Measurements from ENCODE around the gene IFT43. TPM values are rescaled to one million over a fixed set of nuclear protein-coding genes. Genes with fewer than 3 reads are reported as not detected.

The IFT43 gene
- total RNA-seq, 1 experiment from 2014 or later, result 31.6 TPM

DNA sequence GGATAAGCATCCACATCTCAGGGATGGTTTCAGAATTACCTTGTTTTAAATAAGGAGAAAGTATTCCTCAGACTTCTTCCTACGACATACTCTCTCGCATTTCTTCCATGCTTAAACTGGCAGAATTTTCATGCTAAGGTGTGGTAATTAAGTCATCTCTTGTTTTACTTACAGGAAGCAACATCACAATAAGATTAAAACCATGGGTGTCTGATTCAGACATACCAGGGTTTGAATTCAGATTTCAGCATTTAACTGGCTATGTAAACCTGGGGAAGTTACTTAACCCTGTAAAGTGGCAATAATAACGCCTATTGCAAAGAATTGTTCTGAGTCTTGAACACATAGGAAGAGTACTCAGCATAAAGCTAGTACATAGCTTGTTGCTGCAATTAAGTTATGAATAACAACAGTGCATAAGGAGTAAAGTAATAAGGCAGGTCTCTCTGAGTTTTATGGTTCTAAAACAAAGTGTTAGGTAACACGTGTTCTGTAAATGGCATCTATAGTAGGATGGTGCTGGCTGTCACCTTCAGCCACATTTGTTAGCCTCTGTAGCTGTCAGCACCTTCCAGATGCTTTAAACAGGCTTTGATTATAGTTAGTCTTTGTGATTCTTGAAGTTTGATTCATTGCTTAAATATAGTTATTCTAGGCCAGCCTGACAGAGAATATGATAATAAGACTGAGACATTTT is 38.8 kb downstream of the IFT43 start:
- Histone ChIP-seq H3K36me3 (ENCODE audit: insufficient read depth, low read length) (peaks cover 25% of the 10 kb centered on the region), H3K4me3 (ENCODE audit: low read length) (no peak overlapping the region), H3K9me2 (replicated peaks; ENCODE audit: insufficient read depth, low read length) (no peaks in the 10 kb centered on the region), H3K4me1 (ENCODE audit: low read length) (no peaks in the 10 kb centered on the region), H3K9me3 (ENCODE audit: low read length) (peaks cover 15% of the 10 kb centered on the region), H2AFZ (ENCODE audit: low read length) (no peak overlapping the region), H3K9ac (ENCODE audit: low read length) (no peak overlapping the region), H3K79me2 (ENCODE audit: low read length) (0 out of 2 replicates have a peak, but pooled peaks cover 4% of the 10 kb centered on the region), H3K4me2 (ENCODE audit: low read depth, low read length, poor library complexity, severe bottlenecking) (no peak overlapping the region), H3K27me3 (ENCODE audit: low read length) (no peaks in the 10 kb centered on the region), H3K27ac (ENCODE audit: low read length) (no peak overlapping the region), H4K20me1 (ENCODE audit: insufficient read depth, low read depth, low read length) (no peaks in the 10 kb centered on the region)
- DNase-seq, result no peak

GRCh38 chr14:76034566-76034965 is 49.0 kb downstream of the IFT43 start:
- H2AFZ ChIP-seq (ENCODE audit: low read length), result no peak overlapping the region
- H3K27ac ChIP-seq (ENCODE audit: low read length), result no peak overlapping the region
- no peak overlapping the region for H3K4me3 ChIP-seq (ENCODE audit: low read length)
- DNase-seq, result no peak
- H3K4me1 ChIP-seq (ENCODE audit: low read length), result peaks cover 17% of the 10 kb centered on the region
- H3K9ac ChIP-seq (ENCODE audit: low read length), result no peak overlapping the region
- H3K4me2 ChIP-seq (ENCODE audit: low read depth, low read length, poor library complexity, severe bottlenecking), result no peak overlapping the region
- H3K36me3 ChIP-seq (ENCODE audit: insufficient read depth, low read length), result no peaks in the 10 kb centered on the region
- H3K9me3 ChIP-seq (ENCODE audit: low read length), result no peaks in the 10 kb centered on the region
- H3K79me2 ChIP-seq (ENCODE audit: low read length), result no peaks in the 10 kb centered on the region
- H3K9me2 ChIP-seq (replicated peaks; ENCODE audit: insufficient read depth, low read length), result no peaks in the 10 kb centered on the region
- no peaks in the 10 kb centered on the region for H3K27me3 ChIP-seq (ENCODE audit: low read length)
- no peaks in the 10 kb centered on the region for H4K20me1 ChIP-seq (ENCODE audit: insufficient read depth, low read depth, low read length)

DNA sequence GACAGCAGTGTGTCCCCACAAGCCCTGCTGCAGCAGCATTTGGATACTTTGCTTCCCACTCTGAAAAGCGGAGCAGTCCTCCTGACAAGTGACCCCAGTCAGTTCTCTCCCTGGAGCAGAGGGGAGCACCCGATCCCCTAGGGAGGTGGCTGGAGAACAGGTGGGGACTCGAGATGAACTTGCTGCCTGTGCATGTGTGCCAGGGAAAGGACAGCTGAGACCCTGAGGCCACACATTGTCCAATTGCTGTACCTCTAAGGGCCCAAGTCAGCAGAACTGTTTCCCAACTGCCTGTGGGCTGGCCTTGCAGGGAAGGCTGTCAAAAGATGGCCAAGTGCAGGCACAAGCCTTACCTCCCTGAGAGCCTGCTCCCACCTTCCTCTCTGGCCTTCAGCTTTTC is 55.1 kb downstream of the IFT43 start:
- no peaks in the 10 kb centered on the region for H3K27me3 ChIP-seq (ENCODE audit: low read length)
- H4K20me1 ChIP-seq (ENCODE audit: insufficient read depth, low read depth, low read length), result peaks cover 4% of the 10 kb centered on the region; the same call in 1 of the 2 replicates
- H3K79me2 ChIP-seq (ENCODE audit: low read length), result no peaks in the 10 kb centered on the region
- H3K4me1 ChIP-seq (ENCODE audit: low read length), result peaks cover 8% of the 10 kb centered on the region
- H2AFZ ChIP-seq (ENCODE audit: low read length), result no peak overlapping the region
- no peak for DNase-seq
- H3K4me2 ChIP-seq (ENCODE audit: low read depth, low read length, poor library complexity, severe bottlenecking), result no peak overlapping the region
- no peaks in the 10 kb centered on the region for H3K9me2 ChIP-seq (replicated peaks; ENCODE audit: insufficient read depth, low read length)
- H3K36me3 ChIP-seq (ENCODE audit: insufficient read depth, low read length), result no peaks in the 10 kb centered on the region
- H3K4me3 ChIP-seq (ENCODE audit: low read length), result no peak overlapping the region
- no peak overlapping the region for H3K9ac ChIP-seq (ENCODE audit: low read length)
- H3K9me3 ChIP-seq (ENCODE audit: low read length), result no peaks in the 10 kb centered on the region
- H3K27ac ChIP-seq (ENCODE audit: low read length), result no peak overlapping the region

- no peak overlapping the region for H2AFZ ChIP-seq (ENCODE audit: low read length)
- no peaks in the 10 kb centered on the region for H3K9me3 ChIP-seq (ENCODE audit: low read length)
- no peak overlapping the region for H3K4me2 ChIP-seq (ENCODE audit: low read depth, low read length, poor library complexity, severe bottlenecking)
- H4K20me1 ChIP-seq (ENCODE audit: insufficient read depth, low read depth, low read length), result peaks cover 9% of the 10 kb centered on the region; the same call in 1 of the 2 replicates
- DNase-seq, result no peak
- H3K4me3 ChIP-seq (ENCODE audit: low read length), result no peak overlapping the region
- H3K4me1 ChIP-seq (ENCODE audit: low read length), result peaks cover 9% of the 10 kb centered on the region
- no peaks in the 10 kb centered on the region for H3K79me2 ChIP-seq (ENCODE audit: low read length)
- H3K9ac ChIP-seq (ENCODE audit: low read length), result no peak overlapping the region
- H3K27ac ChIP-seq (ENCODE audit: low read length), result no peak overlapping the region
- no peaks in the 10 kb centered on the region for H3K9me2 ChIP-seq (replicated peaks; ENCODE audit: insufficient read depth, low read length)
- no peaks in the 10 kb centered on the region for H3K27me3 ChIP-seq (ENCODE audit: low read length)
- H3K36me3 ChIP-seq (ENCODE audit: insufficient read depth, low read length), result no peaks in the 10 kb centered on the region
Measured at GRCh38 chr14:76045773-76046172, 60.2 kb downstream of the IFT43 start.

GRCh38 chr14:76050250-76050649 is 64.7 kb downstream of the IFT43 start:
- DNase-seq, result no peak
- Histone ChIP-seq H3K4me3 (ENCODE audit: low read length) (no peak overlapping the region), H3K27me3 (ENCODE audit: low read length) (no peaks in the 10 kb centered on the region), H3K9ac (ENCODE audit: low read length) (no peak overlapping the region), H4K20me1 (ENCODE audit: insufficient read depth, low read depth, low read length) (peaks cover 22% of the 10 kb centered on the region; the same call in 1 of the 2 replicates), H3K4me2 (ENCODE audit: low read depth, low read length, poor library complexity, severe bottlenecking) (no peak overlapping the region), H3K9me3 (ENCODE audit: low read length) (no peaks in the 10 kb centered on the region), H3K27ac (ENCODE audit: low read length) (no peak overlapping the region), H2AFZ (ENCODE audit: low read length) (no peak overlapping the region), H3K79me2 (ENCODE audit: low read length) (no peaks in the 10 kb centered on the region), H3K4me1 (ENCODE audit: low read length) (peaks cover 9% of the 10 kb centered on the region), H3K9me2 (replicated peaks; ENCODE audit: insufficient read depth, low read length) (no peaks in the 10 kb centered on the region), H3K36me3 (ENCODE audit: insufficient read depth, low read length) (no peaks in the 10 kb centered on the region)

DNA sequence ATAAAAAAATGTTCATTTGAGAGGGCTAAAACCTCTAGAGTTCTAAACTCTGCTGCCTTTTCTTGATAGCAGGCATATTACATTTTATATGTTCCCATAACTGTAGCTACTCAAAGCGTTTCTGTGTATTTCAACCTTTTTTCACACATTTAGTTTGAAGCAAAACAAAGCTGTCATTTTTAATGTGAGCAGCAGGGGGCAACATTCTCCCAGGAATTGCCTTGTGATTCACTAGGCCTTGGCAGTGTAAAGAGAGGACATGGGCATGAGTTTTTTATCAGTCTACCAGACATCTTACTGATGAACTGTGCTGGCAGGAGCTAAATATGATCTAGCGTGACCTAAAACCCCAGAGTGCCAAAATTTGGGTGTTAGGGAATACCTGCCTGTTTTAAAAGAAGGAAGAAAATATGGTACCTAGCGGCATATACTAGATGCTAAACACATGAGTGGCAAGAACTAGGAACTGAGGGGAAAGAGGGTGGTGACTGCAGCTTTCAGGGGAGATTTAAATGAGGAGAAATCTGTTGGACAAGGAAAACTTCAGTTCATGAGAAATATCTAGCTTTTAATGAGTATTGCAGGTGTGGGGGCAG is 65.3 kb downstream of the IFT43 start:
- no peaks in the 10 kb centered on the region for H3K9me3 ChIP-seq (ENCODE audit: low read length)
- H3K9ac ChIP-seq (ENCODE audit: low read length), result no peak overlapping the region
- H3K27ac ChIP-seq (ENCODE audit: low read length), result no peak overlapping the region
- H3K4me3 ChIP-seq (ENCODE audit: low read length), result no peak overlapping the region
- peaks cover 8% of the 10 kb centered on the region for H3K4me1 ChIP-seq (ENCODE audit: low read length)
- no peaks in the 10 kb centered on the region for H3K36me3 ChIP-seq (ENCODE audit: insufficient read depth, low read length)
- H3K9me2 ChIP-seq (replicated peaks; ENCODE audit: insufficient read depth, low read length), result no peaks in the 10 kb centered on the region
- H3K27me3 ChIP-seq (ENCODE audit: low read length), result no peaks in the 10 kb centered on the region
- H2AFZ ChIP-seq (ENCODE audit: low read length), result no peak overlapping the region
- no peaks in the 10 kb centered on the region for H3K79me2 ChIP-seq (ENCODE audit: low read length)
- no peak overlapping the region for H3K4me2 ChIP-seq (ENCODE audit: low read depth, low read length, poor library complexity, severe bottlenecking)
- H4K20me1 ChIP-seq (ENCODE audit: insufficient read depth, low read depth, low read length), result peaks cover 22% of the 10 kb centered on the region; the same call in 1 of the 2 replicates
- DNase-seq, result peak; percentile 92

GRCh38 chr14:76051717-76052465 is 66.3 kb downstream of the IFT43 start:
- Histone ChIP-seq H3K9ac (ENCODE audit: low read length) (no peak overlapping the region), H3K9me2 (replicated peaks; ENCODE audit: insufficient read depth, low read length) (no peaks in the 10 kb centered on the region), H3K4me1 (ENCODE audit: low read length) (no peaks in the 10 kb centered on the region), H2AFZ (ENCODE audit: low read length) (no peak overlapping the region), H3K27me3 (ENCODE audit: low read length) (no peaks in the 10 kb centered on the region), H4K20me1 (ENCODE audit: insufficient read depth, low read depth, low read length) (peaks cover 27% of the 10 kb centered on the region; the same call in 1 of the 2 replicates), H3K4me3 (ENCODE audit: low read length) (no peak overlapping the region), H3K36me3 (ENCODE audit: insufficient read depth, low read length) (no peaks in the 10 kb centered on the region), H3K4me2 (ENCODE audit: low read depth, low read length, poor library complexity, severe bottlenecking) (no peak overlapping the region), H3K27ac (ENCODE audit: low read length) (no peak overlapping the region), H3K79me2 (ENCODE audit: low read length) (no peaks in the 10 kb centered on the region), H3K9me3 (ENCODE audit: low read length) (no peaks in the 10 kb centered on the region)
- DNase-seq, result no peak

Measured in Karpas-422 (cell line).